BE2C (cell line): ENCODE data around the gene LYST.
"Not testable (repeated sequence)": the region's sequence is repeated elsewhere in the genome, so short reads cannot be mapped to it uniquely, and the experiment has no call there.

Source experiments
- DNase-seq: peaks from one replicate; pipeline ENCODE4 v3.0.0-alpha.2; 2020
- H3K27me3 ChIP-seq: fragments of 250-450 bp; sonication (Bioruptor Pico); 2 replicates; pipeline ENCODE4 v1.5.1; 2020; ENCODE audit warnings: mild to moderate bottlenecking
- H3K36me3 ChIP-seq: fragments of 250-450 bp; sonication (Bioruptor Pico); 2 replicates; pipeline ENCODE4 v1.5.1; 2020; ENCODE audit warnings: mild to moderate bottlenecking
- H3K4me1 ChIP-seq: fragments of 250-450 bp; sonication (Bioruptor Pico); 2 replicates; pipeline ENCODE4 v1.5.1; 2020
- H3K4me3 ChIP-seq: 2 replicates; pipeline ENCODE4 v1.5.1; 2011; ENCODE audit warnings: low read depth, low read length
- H3K9me3 ChIP-seq: fragments of 250-450 bp; sonication (Bioruptor Pico); 2 replicates; pipeline ENCODE4 v1.5.1; 2020
- TF ChIP-seq, protein P1 (sequence below): IDR thresholded peaks from 2 replicates; pipeline ENCODE4 v1.5.1; 2012; ENCODE audit warnings: mild to moderate bottlenecking, low read depth, low read length

LYST gene

DNA sequence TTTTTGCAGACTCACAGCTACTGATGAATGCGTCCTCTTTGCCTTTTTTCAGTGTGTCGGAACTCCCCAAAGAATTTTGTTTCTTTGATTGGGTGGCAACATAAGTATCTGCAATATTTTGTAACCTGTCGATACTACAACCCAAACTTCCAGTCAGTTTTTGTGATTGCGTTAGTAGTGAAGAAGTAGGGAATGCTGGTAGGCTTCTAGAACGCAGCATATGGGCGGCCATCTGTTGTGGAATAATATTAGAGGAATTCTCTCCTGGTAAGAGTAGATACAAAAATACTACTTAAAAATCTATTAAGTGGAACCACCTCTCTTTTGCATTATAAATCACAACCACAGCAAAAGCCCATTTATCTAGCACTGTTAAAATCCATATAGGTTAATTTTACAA is 107.4 kb downstream of the LYST start:
- DNase-seq, result no peak
- Histone ChIP-seq H3K27me3 (no peaks in the 10 kb centered on the region), H3K9me3 (no peaks in the 10 kb centered on the region), H3K4me3 (peak overlapping the region; percentile 34), H3K36me3 (no peaks in the 10 kb centered on the region), H3K4me1 (peaks cover 15% of the 10 kb centered on the region)
- TF ChIP-seq, protein P1, sequence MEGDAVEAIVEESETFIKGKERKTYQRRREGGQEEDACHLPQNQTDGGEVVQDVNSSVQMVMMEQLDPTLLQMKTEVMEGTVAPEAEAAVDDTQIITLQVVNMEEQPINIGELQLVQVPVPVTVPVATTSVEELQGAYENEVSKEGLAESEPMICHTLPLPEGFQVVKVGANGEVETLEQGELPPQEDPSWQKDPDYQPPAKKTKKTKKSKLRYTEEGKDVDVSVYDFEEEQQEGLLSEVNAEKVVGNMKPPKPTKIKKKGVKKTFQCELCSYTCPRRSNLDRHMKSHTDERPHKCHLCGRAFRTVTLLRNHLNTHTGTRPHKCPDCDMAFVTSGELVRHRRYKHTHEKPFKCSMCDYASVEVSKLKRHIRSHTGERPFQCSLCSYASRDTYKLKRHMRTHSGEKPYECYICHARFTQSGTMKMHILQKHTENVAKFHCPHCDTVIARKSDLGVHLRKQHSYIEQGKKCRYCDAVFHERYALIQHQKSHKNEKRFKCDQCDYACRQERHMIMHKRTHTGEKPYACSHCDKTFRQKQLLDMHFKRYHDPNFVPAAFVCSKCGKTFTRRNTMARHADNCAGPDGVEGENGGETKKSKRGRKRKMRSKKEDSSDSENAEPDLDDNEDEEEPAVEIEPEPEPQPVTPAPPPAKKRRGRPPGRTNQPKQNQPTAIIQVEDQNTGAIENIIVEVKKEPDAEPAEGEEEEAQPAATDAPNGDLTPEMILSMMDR, result no peak

DNA sequence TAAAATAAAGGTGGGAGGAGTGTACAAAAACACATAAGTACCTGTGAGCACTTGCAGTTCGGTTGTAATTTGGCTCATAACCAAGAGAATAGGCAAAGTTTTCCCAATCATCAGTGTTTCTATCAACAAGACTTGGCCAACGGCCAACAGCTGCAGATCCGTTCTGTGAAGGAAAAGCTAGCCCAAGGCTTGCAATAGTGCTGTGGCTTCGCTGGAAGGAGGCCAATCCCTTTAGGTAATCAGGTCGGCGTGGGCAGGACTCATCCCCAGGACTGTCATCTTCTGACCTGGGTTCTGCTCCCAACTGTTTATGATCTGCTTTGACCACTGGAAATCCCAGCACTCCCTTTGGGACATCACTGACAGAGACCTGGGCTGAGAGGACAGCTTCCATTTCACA is 107.8 kb downstream of the LYST start:
- H3K4me3 ChIP-seq, result peak overlapping the region; percentile 34
- peak; percentile 91 for DNase-seq
- TF ChIP-seq, protein P1, result no peak
- no peaks in the 10 kb centered on the region for H3K27me3 ChIP-seq
- H3K36me3 ChIP-seq, result no peaks in the 10 kb centered on the region
- H3K9me3 ChIP-seq, result no peaks in the 10 kb centered on the region
- H3K4me1 ChIP-seq, result peaks cover 15% of the 10 kb centered on the region

DNA sequence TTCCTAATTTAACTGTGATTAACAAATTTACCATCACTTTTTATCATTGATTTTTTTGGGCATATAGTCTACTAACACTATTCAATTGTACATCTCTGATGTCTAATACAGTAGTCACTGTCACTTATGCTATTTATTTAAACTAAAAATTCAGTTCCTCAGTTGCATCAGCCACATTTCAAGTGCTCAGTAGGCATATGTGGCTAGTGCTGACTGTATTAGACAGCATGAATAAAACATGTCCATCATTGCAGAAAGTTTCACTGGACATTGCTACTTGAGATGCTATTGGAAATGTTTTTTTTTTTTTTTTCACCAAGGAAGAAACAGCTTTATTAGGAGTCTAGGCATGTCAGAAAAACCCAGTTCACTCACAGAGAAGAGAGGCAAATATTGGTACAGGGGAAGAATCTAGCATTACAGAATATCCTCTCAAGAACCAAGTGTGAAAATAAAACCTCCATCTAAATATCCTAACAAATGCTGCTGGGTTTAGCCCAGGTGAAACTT is 109.1 kb downstream of the LYST start:
- no peak for DNase-seq
- no peaks in the 10 kb centered on the region for H3K27me3 ChIP-seq
- TF ChIP-seq, protein P1, result no peak
- no peaks in the 10 kb centered on the region for H3K9me3 ChIP-seq
- H3K4me1 ChIP-seq, result peaks cover 15% of the 10 kb centered on the region
- no peaks in the 10 kb centered on the region for H3K36me3 ChIP-seq
- no peak overlapping the region for H3K4me3 ChIP-seq

DNA sequence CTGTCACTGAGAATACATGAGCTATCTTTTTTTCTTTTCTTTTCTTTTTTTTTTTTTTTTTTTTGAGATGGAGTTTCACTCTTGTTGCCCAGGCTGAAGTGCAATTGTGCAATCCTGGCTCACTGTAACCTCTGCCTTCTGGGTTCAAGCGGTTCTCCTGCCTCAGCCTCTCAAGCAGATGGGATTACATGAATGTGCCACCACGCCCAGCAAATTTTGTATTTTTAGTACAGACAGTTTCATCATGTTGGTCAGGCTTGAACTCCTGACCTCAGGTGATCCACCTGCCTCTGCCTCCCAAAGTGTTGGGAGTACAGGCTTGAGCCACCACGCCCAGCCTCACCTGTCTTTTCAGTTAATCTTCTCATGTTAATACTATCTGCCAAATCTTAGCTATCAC is 112.5 kb downstream of the LYST start:
- H3K27me3 ChIP-seq, DNase-seq, H3K4me3 ChIP-seq, H3K9me3 ChIP-seq, H3K4me1 ChIP-seq, H3K36me3 ChIP-seq: not testable (repeated sequence)

DNA sequence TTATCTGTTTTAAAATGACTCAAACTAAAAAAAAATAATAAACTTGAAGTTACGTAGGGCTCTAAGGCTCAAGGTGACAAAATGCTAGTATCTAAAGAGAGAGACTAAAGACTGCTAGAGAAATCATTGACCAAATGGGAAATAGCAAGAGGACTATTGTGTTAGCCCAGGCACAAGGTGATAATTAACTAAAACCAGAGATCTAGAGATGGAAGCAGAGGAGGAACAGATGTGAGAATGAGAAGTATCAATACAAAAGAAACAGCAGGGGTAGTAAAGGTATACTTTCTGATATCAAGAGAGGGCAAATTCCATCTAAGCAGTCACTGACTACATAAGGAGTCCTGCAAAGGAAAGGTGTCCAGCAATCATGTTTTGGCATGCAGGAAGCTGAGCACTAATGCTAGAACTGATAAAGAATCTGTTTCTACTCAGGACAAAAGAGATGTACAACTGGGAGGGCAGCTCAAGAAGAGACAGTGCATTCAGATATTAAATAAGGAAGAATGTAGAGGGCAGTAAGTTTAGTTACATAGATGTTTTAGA is 116.9 kb downstream of the LYST start:
- H3K4me3 ChIP-seq, result no peak overlapping the region
- H3K4me1 ChIP-seq, result no peaks in the 10 kb centered on the region
- no peaks in the 10 kb centered on the region for H3K9me3 ChIP-seq
- H3K36me3 ChIP-seq, result no peaks in the 10 kb centered on the region
- TF ChIP-seq, protein P1, result no peak
- DNase-seq, result no peak
- H3K27me3 ChIP-seq, result no peaks in the 10 kb centered on the region

DNA sequence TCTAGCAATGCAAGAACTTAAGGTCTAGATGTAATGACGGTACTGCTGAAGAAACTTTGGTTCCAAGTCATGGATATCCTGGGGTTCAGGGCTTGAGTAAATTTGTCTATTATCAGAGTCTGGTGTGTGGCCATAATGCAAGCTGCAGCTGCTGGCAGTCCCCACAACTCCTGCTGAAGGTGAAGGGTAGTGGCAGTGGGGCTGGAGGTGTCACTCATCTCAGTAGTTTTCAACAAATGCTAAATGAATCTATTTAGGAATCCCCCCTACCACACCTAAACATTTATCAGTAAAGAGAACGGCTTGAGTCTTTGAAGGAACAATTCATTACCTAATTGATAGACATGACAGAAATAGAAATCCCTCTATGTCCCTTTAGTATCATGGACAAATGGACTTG is 118.0 kb downstream of the LYST start:
- H3K4me1 ChIP-seq, result no peaks in the 10 kb centered on the region
- no peaks in the 10 kb centered on the region for H3K27me3 ChIP-seq
- H3K9me3 ChIP-seq, result no peaks in the 10 kb centered on the region
- no peak for DNase-seq
- H3K4me3 ChIP-seq, result no peak overlapping the region
- no peaks in the 10 kb centered on the region for H3K36me3 ChIP-seq
- TF ChIP-seq, protein P1, result no peak
